GM12878 (cell line): ENCODE data around the gene HSCB. TPM values are rescaled to one million over a fixed set of nuclear protein-coding genes. Genes with fewer than 3 reads are reported as not detected.

Experiments
- ATAC-seq: fragments of 200-7000 bp; cut with Tn5 transposase; 3 replicates; pipeline ENCODE4 v1.9.1; 2020; ENCODE audit warnings: mild to moderate bottlenecking, moderate library complexity
- BruUV-seq: library from RNA; stranded (reverse); fragments of 400-500 nt; replicated peaks from 2 replicates; lab custom pipeline; 2021; lab: Mats Ljungman, UMichigan
- CTCF ChIA-PET: fragments of 300-600 bp; sonication (Branson Sonifier 250); formaldehyde crosslinking; extraction: SDS; loops from one replicate; lab custom pipeline; 2021; ENCODE audit warnings: inconsistent platforms; lab: Yijun Ruan, JAX
- POLR2A ChIA-PET: fragments of 350-600 bp; formaldehyde crosslinking; extraction: SDS; loops from one replicate; lab custom pipeline; 2021; ENCODE audit warnings: inconsistent platforms; lab: Charles Lee
- RAD21 ChIA-PET: fragments of 300-600 bp; sonication (Branson Sonifier 250); formaldehyde crosslinking; loops from one replicate; lab custom pipeline; 2023; ENCODE audit warnings: antibody characterized with exemption; ENCODE audit not compliant: unreplicated experiment; lab: Charles Lee
- SMC1A ChIA-PET: fragments of 300-600 bp; sonication (Branson Sonifier 250); formaldehyde crosslinking; loops from one replicate; lab custom pipeline; 2023; ENCODE audit not compliant: unreplicated experiment, uncharacterized antibody; lab: Charles Lee
- DNase-seq: peaks from one replicate; pipeline ENCODE4 v3.0.0-alpha.2; 2011; ENCODE audit warnings: low read depth, low spot score
- FAIRE-seq: peaks from 3 replicates; lab custom pipeline; 2011; peaks lifted over from hg19 to GRCh38; lab: Jason Lieb, UNC
- H2AFZ ChIP-seq: 2 replicates; pipeline ENCODE4 v1.6.0; 2011; ENCODE audit warnings: low read depth, low read length, control low read depth; ENCODE audit not compliant: control insufficient read depth
- H3K27ac ChIP-seq: 2 replicates; pipeline ENCODE4 v1.5.1; 2011; ENCODE audit warnings: control low read depth; ENCODE audit not compliant: control insufficient read depth, insufficient read depth
- H3K27me3 ChIP-seq, 2 experiments: replicated peaks in 1 of 2; 2 replicates each; pipeline versions ENCODE4 v1.6.0 to v1.6.1; 2011; ENCODE audit warnings: low read length in 1 of 2; ENCODE audit not compliant: control insufficient read depth in 2 of 2, insufficient read depth in 2 of 2
- H3K36me3 ChIP-seq, 2 experiments: 2 replicates each; pipeline ENCODE4 v1.5.1; 2011; ENCODE audit warnings: low read length in 1 of 2; ENCODE audit not compliant: control insufficient read depth in 2 of 2, insufficient read depth in 2 of 2
- H3K4me1 ChIP-seq: 2 replicates; pipeline ENCODE4 v1.6.1; 2011; ENCODE audit warnings: mild to moderate bottlenecking, low read length, moderate library complexity, mixed read lengths; ENCODE audit not compliant: control insufficient read depth, insufficient read depth
- H3K4me2 ChIP-seq: 2 replicates; pipeline ENCODE4 v1.6.0; 2011; ENCODE audit warnings: control low read depth; ENCODE audit not compliant: control insufficient read depth, insufficient read depth
- H3K4me3 ChIP-seq: fragments of 200-600 bp; sonication (generic); 2 replicates; pipeline ENCODE4 v1.5.1; 2016
- H3K79me2 ChIP-seq: 2 replicates; pipeline ENCODE4 v1.6.0; 2011; ENCODE audit warnings: low read length; ENCODE audit not compliant: control insufficient read depth, insufficient read depth
- H3K9ac ChIP-seq: 2 replicates; pipeline ENCODE4 v1.8.0; 2011; ENCODE audit warnings: low read length, control low read depth, mixed read lengths; ENCODE audit not compliant: control insufficient read depth, insufficient read depth
- H3K9me3 ChIP-seq: replicated peaks from 3 replicates; pipeline ENCODE4 v1.5.1; 2011; ENCODE audit warnings: mild to moderate bottlenecking, low read length; ENCODE audit not compliant: control insufficient read depth, insufficient read depth
- H4K20me1 ChIP-seq: 2 replicates; pipeline ENCODE4 v1.6.0; 2011; ENCODE audit not compliant: control insufficient read depth, insufficient read depth
- BHLHE40 ChIP-seq, 2 experiments: fragments of 450-650 bp in 1 of 2; IDR thresholded peaks; 2 replicates each; pipeline ENCODE4 v1.6.1; 2011 to 2017; ENCODE audit warnings: low read depth in 2 of 2, borderline replicate concordance in 1 of 2, improper control_type of control experiment in 1 of 2, low read length in 1 of 2, mild to moderate bottlenecking in 1 of 2
- CBFB ChIP-seq: IDR thresholded peaks from 2 replicates; pipeline ENCODE4 v1.6.1; 2016; ENCODE audit warnings: antibody characterized with exemption, low read depth
- EP300 ChIP-seq, 2 experiments: fragments of 150-350 bp in 1 of 2; IDR thresholded peaks; 2 replicates each; pipeline ENCODE4 v1.6.1; 2011 to 2012; ENCODE audit warnings: low read depth in 2 of 2, low read length in 2 of 2, borderline replicate concordance in 1 of 2, improper control_type of control experiment in 1 of 2, inconsistent platforms in 1 of 2; ENCODE audit not compliant: control insufficient read depth in 1 of 2
- FOXM1 ChIP-seq: IDR thresholded peaks from 2 replicates; pipeline ENCODE4 v1.6.1; 2012; ENCODE audit warnings: low read depth, mild to moderate bottlenecking, inconsistent platforms, low read length, moderate library complexity
- IKZF2 ChIP-seq, 2 experiments: fragments of 450-650 bp; IDR thresholded peaks; 2 replicates each; pipeline ENCODE4 v1.6.1; 2017; ENCODE audit warnings: mild to moderate bottlenecking in 2 of 2, moderate library complexity in 2 of 2
- MEF2A ChIP-seq: IDR thresholded peaks from 2 replicates; pipeline ENCODE4 v1.6.1; 2011; ENCODE audit warnings: low read depth, mild to moderate bottlenecking, low read length, moderate library complexity; ENCODE audit not compliant: insufficient read depth
- MTA2 ChIP-seq: fragments of 450-650 bp; IDR thresholded peaks from 2 replicates; pipeline ENCODE4 v1.6.1; 2016; ENCODE audit warnings: low read depth, mild to moderate bottlenecking, moderate library complexity
- NFIC ChIP-seq: IDR thresholded peaks from 2 replicates; pipeline ENCODE4 v1.6.1; 2012; ENCODE audit warnings: low read depth, mild to moderate bottlenecking, inconsistent platforms, low read length, moderate library complexity
- NFXL1 ChIP-seq: fragments of 450-650 bp; IDR thresholded peaks from 2 replicates; pipeline ENCODE4 v1.6.1; 2017; ENCODE audit warnings: antibody characterized with exemption, mild to moderate bottlenecking, borderline replicate concordance
- NR2F1 ChIP-seq: fragments of 450-650 bp; conservative IDR thresholded peaks from 2 replicates; pipeline ENCODE4 v1.6.1; 2017; ENCODE audit warnings: mild to moderate bottlenecking
- SPI1 ChIP-seq: IDR thresholded peaks from 2 replicates; pipeline ENCODE4 v1.6.1; 2011; ENCODE audit warnings: low read depth, mild to moderate bottlenecking, low read length, moderate library complexity, borderline replicate concordance; ENCODE audit not compliant: insufficient read depth
- STAT1 ChIP-seq: fragments of 450-650 bp; conservative IDR thresholded peaks from 2 replicates; pipeline ENCODE4 v1.6.1; 2014; ENCODE audit warnings: antibody characterized with exemption, mild to moderate bottlenecking
- TARDBP ChIP-seq: IDR thresholded peaks from 2 replicates; pipeline ENCODE4 v1.6.1; 2016; ENCODE audit warnings: borderline replicate concordance
- ZNF217 ChIP-seq: fragments of 450-650 bp; IDR thresholded peaks from 2 replicates; pipeline ENCODE4 v1.6.1; 2017; ENCODE audit warnings: antibody characterized with exemption, mild to moderate bottlenecking
- WGBS: methylation state at CpG from one replicate; pipeline ENCODE4 v1.1.6; 2016; ENCODE audit warnings: low lambda C conversion rate; ENCODE audit not compliant: insufficient replicate concordance, insufficient coverage; ENCODE audit errors: missing lambda C conversion rate; 5-methylcytosine and 5-hydroxymethylcytosine counted together
- in situ Hi-C: fragments of 300-500 bp; cut with MboI; formaldehyde crosslinking; loops from 9 replicates; pipeline ENCODE4 v1.14.3; 2018; ENCODE audit warnings: mixed read lengths
- intact Hi-C: fragments of 100-400 bp; cut with micrococcal nuclease; formaldehyde crosslinking; loops from one replicate; pipeline ENCODE4 v1.14.2; 2022; ENCODE audit not compliant: unreplicated experiment
- polyA plus RNA-seq, 11 experiments: library from polyadenylated mRNA; depleted of rRNA in 4 of 11; unstranded in 6 of 11; stranded (reverse) in 5 of 11; fragments of >200 nt; fragmentation: Nextera tagmentation in 4 of 11; fragmentation: Illumina TruSeq in 1 of 11; extraction: Ambion mirVana in 4 of 11; extraction: Trizol in 1 of 11; gene quantifications; 1 replicate in 1 of 11; 2 replicates in 10 of 11; pipeline versions ENCODE4 v1.2.1 to v1.2.3, GENCODE V29; 2011 to 2016; ENCODE audit warnings: inconsistent platforms in 2 of 11, missing spikeins in 2 of 11, low read depth in 1 of 11
- total RNA-seq, 4 experiments: library from RNA; depleted of rRNA in 3 of 4; stranded (reverse); fragments of >200 nt in 3 of 4; fragmentation: Illumina TruSeq in 1 of 4; extraction: Trizol in 1 of 4; gene quantifications; 2 replicates each; pipeline versions ENCODE4 v1.2.1 to v1.2.3, GENCODE V29; 2013 to 2021
- TF ChIP-seq, protein P1 (sequence below): IDR thresholded peaks from 2 replicates; pipeline ENCODE4 v1.6.1; 2012; ENCODE audit warnings: low read depth, low read length, improper control_type of control experiment
- TF ChIP-seq, protein P2 (sequence below): IDR thresholded peaks from 2 replicates; pipeline ENCODE4 v1.6.1; 2011; ENCODE audit warnings: mild to moderate bottlenecking, low read depth, low read length, moderate library complexity; ENCODE audit not compliant: insufficient replicate concordance
- TF ChIP-seq, protein P3 (sequence below): fragments of 450-650 bp; IDR thresholded peaks from 2 replicates; pipeline ENCODE4 v1.6.1; 2014; ENCODE audit warnings: mild to moderate bottlenecking

The HSCB gene
- total and polyA plus RNA-seq, 10 of the 15 experiments (the other 5 are each of a cell fraction or from before 2014, with no cell fraction given) = 10.6 to 28.4 (median 20.8) TPM

DNA sequence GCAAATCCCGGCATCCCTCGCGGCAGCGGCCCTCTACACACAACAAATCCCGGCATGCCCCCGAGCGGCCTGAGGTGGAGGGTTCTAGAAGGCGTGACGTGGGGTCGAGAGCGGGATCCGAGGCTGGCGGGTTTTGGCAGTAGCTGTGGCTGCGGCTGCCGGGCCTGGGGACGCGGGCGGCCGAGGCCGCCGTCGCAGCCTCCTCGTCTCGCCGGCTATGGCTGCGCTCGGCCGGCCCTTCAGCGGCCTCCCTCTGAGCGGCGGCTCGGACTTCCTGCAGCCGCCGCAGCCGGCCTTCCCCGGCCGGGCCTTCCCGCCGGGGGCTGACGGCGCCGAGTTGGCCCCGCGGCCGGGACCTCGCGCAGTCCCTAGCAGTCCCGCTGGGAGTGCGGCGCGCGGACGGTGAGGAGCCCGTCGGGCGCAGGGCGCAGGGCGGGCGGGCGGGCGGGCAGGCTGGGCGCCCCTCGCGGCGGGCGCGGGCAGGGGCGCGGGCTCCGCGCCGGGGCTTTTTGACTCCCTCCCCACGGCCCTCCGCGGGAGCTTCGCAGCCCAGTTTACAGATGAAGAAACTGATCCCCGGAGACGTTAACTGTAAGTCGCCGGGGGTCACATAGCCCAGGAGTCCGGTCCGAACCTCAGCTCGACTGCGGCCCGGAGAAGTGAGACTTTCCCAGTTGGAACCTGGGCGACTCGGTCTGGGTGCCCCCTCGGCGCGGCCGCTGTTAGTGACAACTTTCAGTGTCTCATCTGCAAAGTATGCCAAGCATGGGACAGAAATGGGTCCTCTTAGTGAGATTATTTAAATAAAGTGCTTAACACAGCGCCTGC lies 31.0 kb downstream of the HSCB start, which contains the start of gene CCDC117 (continued):
- no peak for TF ChIP-seq FOXM1
- TF ChIP-seq, protein P1, sequence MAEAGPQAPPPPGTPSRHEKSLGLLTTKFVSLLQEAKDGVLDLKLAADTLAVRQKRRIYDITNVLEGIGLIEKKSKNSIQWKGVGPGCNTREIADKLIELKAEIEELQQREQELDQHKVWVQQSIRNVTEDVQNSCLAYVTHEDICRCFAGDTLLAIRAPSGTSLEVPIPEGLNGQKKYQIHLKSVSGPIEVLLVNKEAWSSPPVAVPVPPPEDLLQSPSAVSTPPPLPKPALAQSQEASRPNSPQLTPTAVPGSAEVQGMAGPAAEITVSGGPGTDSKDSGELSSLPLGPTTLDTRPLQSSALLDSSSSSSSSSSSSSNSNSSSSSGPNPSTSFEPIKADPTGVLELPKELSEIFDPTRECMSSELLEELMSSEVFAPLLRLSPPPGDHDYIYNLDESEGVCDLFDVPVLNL = 0 out of 2 replicates have a peak, but pooled peaks have one; percentile 50
- TF ChIP-seq, protein P2, sequence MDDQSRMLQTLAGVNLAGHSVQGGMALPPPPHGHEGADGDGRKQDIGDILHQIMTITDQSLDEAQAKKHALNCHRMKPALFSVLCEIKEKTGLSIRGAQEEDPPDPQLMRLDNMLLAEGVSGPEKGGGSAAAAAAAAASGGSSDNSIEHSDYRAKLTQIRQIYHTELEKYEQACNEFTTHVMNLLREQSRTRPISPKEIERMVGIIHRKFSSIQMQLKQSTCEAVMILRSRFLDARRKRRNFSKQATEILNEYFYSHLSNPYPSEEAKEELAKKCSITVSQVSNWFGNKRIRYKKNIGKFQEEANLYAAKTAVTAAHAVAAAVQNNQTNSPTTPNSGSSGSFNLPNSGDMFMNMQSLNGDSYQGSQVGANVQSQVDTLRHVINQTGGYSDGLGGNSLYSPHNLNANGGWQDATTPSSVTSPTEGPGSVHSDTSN = no peak
- TF ChIP-seq SPI1 = no peak
- TF ChIP-seq STAT1 = 0 out of 2 replicates have a peak, but pooled peaks have one; percentile 62

DNA sequence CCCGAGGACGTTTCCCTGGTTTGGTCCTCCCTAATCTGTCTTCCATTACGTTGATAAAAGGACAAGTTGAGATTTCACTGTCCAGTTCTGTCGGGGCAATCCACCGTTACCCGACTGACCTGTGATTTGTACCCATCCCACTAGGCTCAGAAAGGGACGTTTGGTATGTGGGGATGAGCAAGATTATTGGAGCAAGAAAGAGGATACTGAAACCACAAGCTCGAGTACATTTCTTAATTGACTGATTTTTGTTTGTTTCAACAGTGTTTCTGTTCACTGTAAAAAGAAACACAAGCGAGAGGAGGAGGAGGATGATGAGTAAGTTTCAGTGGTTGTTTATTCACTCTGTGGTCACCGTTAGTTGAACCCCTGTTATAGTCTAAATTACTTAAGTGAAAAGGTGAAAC lies 31.6 kb downstream of the HSCB start:
- peaks cover 16% of the 10 kb centered on the region for H3K79me2 ChIP-seq
- ATAC-seq = peak; percentile 64
- H3K9me3 ChIP-seq = no peaks in the 10 kb centered on the region; the same call in 2 of the 3 replicates
- TF ChIP-seq NFXL1 (no peak; the same call in 1 of the 2 replicates), IKZF2 (IDR thresholded peaks at IDR 0.05) (peak in 1 of 2 experiments; percentile 60; a peak in 3 of 4 replicates), ZNF217 (peak; percentile 13; the same call in 1 of the 2 replicates), MEF2A (no peak), NFIC (peak; percentile 50), NR2F1 (no peak; the same call in 1 of the 2 replicates), TARDBP (no peak), EP300 (IDR thresholded peaks at IDR 0.05; ENCODE audit: borderline replicate concordance in 1 of 2, control insufficient read depth in 1 of 2, low read depth in 2 of 2, low read length in 2 of 2) (0 out of 4 replicates have a peak, but pooled peaks of 1 of the 2 experiments have one; percentile 27), CBFB (0 out of 2 replicates have a peak, but pooled peaks have one; percentile 70), BHLHE40 (IDR thresholded peaks at IDR 0.05; ENCODE audit: borderline replicate concordance in 1 of 2, low read depth in 2 of 2, low read length in 1 of 2) (peak; percentile 12 to 20; a peak in 1 of 4 replicates), MTA2 (peak; percentile 80)
- TF ChIP-seq, protein P3, sequence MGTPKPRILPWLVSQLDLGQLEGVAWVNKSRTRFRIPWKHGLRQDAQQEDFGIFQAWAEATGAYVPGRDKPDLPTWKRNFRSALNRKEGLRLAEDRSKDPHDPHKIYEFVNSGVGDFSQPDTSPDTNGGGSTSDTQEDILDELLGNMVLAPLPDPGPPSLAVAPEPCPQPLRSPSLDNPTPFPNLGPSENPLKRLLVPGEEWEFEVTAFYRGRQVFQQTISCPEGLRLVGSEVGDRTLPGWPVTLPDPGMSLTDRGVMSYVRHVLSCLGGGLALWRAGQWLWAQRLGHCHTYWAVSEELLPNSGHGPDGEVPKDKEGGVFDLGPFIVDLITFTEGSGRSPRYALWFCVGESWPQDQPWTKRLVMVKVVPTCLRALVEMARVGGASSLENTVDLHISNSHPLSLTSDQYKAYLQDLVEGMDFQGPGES = no peak

More for the DNA sequence above, 31.6 kb downstream of the HSCB start:
- DNase-seq = peak; percentile 60
- peak overlapping the region; percentile 96 for H3K4me3 ChIP-seq
- peak overlapping the region; percentile 82 for H3K4me2 ChIP-seq
- H3K27me3 ChIP-seq = no peaks in the 10 kb centered on the region
- in situ Hi-C loops = no loop called here
- WGBS = under 1% methylated on average over 10 of the region's 10 CpGs
- H3K4me1 ChIP-seq = no peaks in the 10 kb centered on the region
- TSS peak; percentile 84 for BruUV-seq
- ChIA-PET POLR2A (interaction anchor here (1.0 to 4.0 kb wide), 5 partner anchors 13 to 46 kb away, joined by 3 to 26 read pairs (median 6); partner anchors contain the start of gene XBP1), RAD21 (interaction anchor here (0.6 to 2.9 kb wide), 5 partner anchors 12 to 70 kb away, joined by 3 to 22 read pairs (median 6); partner anchors contain the start of gene XBP1), SMC1A (interaction anchor here (1.1 to 2.1 kb wide), 6 partner anchors 12 to 45 kb away, joined by 3 to 5 read pairs (median 4); no protein-coding TSS in a partner anchor), CTCF (interaction anchor here (0.9 to 4.3 kb wide), 7 partner anchors 12 to 46 kb away, joined by 3 to 19 read pairs (median 5); no protein-coding TSS in a partner anchor)
- H3K36me3 ChIP-seq = peaks cover 0 to 10% of the 10 kb centered on the region in 2 experiments; a peak in 2 of 4 replicates
- peak overlapping the region; percentile 31 for H2AFZ ChIP-seq
- peak overlapping the region; percentile 89 for H3K9ac ChIP-seq
- intact Hi-C loops = loop anchor here (2.0 to 10.0 kb wide), 2 partner anchors 31 to 51 kb away; partner anchors contain the start of gene HSCB
- H4K20me1 ChIP-seq = no peaks in the 10 kb centered on the region
- H3K27ac ChIP-seq = peak overlapping the region; percentile 89
- peak; percentile 83 for FAIRE-seq
